Measurements from ENCODE around the gene NINJ2.

Gene NINJ2

DNA sequence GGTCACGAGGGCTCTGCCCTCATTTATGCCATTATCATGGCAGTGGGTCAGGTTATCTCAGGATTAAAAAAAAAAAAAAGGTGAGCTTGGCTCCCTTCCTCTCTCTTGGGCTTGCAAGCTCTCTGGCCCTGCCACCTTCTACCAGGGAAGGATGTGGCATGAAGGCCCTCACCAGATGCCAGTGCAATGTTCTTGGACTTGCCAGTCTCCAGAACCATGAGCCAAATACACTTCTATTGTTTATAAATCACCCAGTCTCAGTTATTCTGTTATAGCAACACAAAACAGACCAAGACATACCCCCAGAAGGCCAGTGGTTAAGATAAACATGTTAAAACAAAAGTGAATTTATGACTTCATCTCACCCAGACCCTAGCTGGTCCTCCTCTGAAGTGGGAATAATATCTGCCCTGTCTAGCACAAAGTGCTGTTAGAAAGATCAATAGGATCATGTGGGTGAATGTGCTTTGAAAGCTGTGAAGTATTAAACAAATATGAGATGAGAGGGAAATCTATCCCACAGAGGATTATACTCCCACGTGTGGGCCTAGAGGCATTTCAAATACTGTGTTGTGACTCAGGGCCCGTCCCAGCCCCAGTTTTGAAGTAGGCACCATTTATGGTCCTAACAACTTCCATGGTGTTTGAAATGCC is 88.6 kb downstream of the NINJ2 start:
- no peaks in the 10 kb centered on the region for H3K36me3 ChIP-seq (ENCODE audit: control insufficient read depth, insufficient read depth, low read length)
- no peak overlapping the region for H3K18ac ChIP-seq (ENCODE audit: low read length)
- H3K4me3 ChIP-seq (ENCODE audit: low read length): no peak overlapping the region
- H2BK15ac ChIP-seq (replicated peaks; ENCODE audit: low read depth): no peak overlapping the region
- H2AK5ac ChIP-seq (ENCODE audit: low read length): no peak overlapping the region
- H3K4me1 ChIP-seq (ENCODE audit: control insufficient read depth, low read depth, low read length): peaks cover 3% of the 10 kb centered on the region
- no peak overlapping the region for H3K4me2 ChIP-seq (ENCODE audit: low read length)
- H3K23ac ChIP-seq (ENCODE audit: low read length): no peak overlapping the region
- H3K9ac ChIP-seq (ENCODE audit: low read length): no peak overlapping the region
- no peak overlapping the region for H3K56ac ChIP-seq (ENCODE audit: low read length)
- DNase-seq: no peak
- no peak overlapping the region for H3K4ac ChIP-seq (ENCODE audit: low read depth, low read length)
- H3K79me1 ChIP-seq (ENCODE audit: low read length): no peaks in the 10 kb centered on the region
- no peak overlapping the region for H2BK5ac ChIP-seq (ENCODE audit: low read length)
- no peaks in the 10 kb centered on the region for H3K79me2 ChIP-seq (ENCODE audit: control insufficient read depth, insufficient read depth, low read length)
- no peak overlapping the region for H4K5ac ChIP-seq (ENCODE audit: low read length)
- H3K27ac ChIP-seq (ENCODE audit: low read depth, low read length): no peak overlapping the region
- H2BK120ac ChIP-seq (ENCODE audit: low read depth, low read length): no peak overlapping the region
- WGBS (ENCODE audit: extremely low coverage, insufficient coverage, low lambda C conversion rate): no CpG with 5 or more reads among the region's 3 CpGs
- H4K8ac ChIP-seq (ENCODE audit: low read depth, low read length): no peak overlapping the region
- H3K27me3 ChIP-seq (ENCODE audit: insufficient read depth, low read length, poor library complexity): no peaks in the 10 kb centered on the region

DNA sequence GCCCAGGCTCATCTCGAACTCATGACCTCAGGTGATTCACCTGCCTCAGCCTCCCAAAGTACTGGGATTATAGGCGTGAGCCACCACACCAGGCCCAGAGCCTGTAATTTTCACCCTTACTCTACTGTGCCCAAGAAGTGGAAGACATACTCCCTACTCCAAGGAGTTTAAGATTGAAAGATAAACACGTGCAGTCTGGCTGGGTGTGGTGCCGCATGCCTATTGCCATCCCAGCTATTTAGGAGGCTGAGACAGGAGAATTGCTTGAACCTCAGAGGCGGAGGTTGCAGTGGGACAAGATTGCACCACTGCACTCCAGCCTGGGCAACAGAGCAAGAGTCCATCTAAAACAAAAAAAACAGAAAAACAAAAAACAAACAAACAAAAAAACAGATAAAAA is 90.0 kb downstream of the NINJ2 start:
- DNase-seq: no peak
- no peak overlapping the region for H4K5ac ChIP-seq (ENCODE audit: low read length)
- no peaks in the 10 kb centered on the region for H3K27me3 ChIP-seq (ENCODE audit: insufficient read depth, low read length, poor library complexity)
- no peaks in the 10 kb centered on the region for H3K4me1 ChIP-seq (ENCODE audit: control insufficient read depth, low read depth, low read length)
- H2BK5ac ChIP-seq (ENCODE audit: low read length): no peak overlapping the region
- H3K79me1 ChIP-seq (ENCODE audit: low read length): no peaks in the 10 kb centered on the region
- no CpG with 5 or more reads among the region's 5 CpGs for WGBS (ENCODE audit: extremely low coverage, insufficient coverage, low lambda C conversion rate)
- H3K27ac ChIP-seq (ENCODE audit: low read depth, low read length): no peak overlapping the region
- H3K79me2 ChIP-seq (ENCODE audit: control insufficient read depth, insufficient read depth, low read length): no peaks in the 10 kb centered on the region
- no peak overlapping the region for H3K56ac ChIP-seq (ENCODE audit: low read length)
- no peak overlapping the region for H2BK15ac ChIP-seq (replicated peaks; ENCODE audit: low read depth)
- H3K4ac ChIP-seq (ENCODE audit: low read depth, low read length): no peak overlapping the region
- no peak overlapping the region for H3K23ac ChIP-seq (ENCODE audit: low read length)
- H4K8ac ChIP-seq (ENCODE audit: low read depth, low read length): no peak overlapping the region
- no peaks in the 10 kb centered on the region for H3K36me3 ChIP-seq (ENCODE audit: control insufficient read depth, insufficient read depth, low read length)
- H3K9ac ChIP-seq (ENCODE audit: low read length): no peak overlapping the region
- no peak overlapping the region for H2BK120ac ChIP-seq (ENCODE audit: low read depth, low read length)
- no peak overlapping the region for H3K18ac ChIP-seq (ENCODE audit: low read length)
- H3K4me2 ChIP-seq (ENCODE audit: low read length): no peak overlapping the region
- H2AK5ac ChIP-seq (ENCODE audit: low read length): no peak overlapping the region
- H3K4me3 ChIP-seq (ENCODE audit: low read length): no peak overlapping the region

DNA sequence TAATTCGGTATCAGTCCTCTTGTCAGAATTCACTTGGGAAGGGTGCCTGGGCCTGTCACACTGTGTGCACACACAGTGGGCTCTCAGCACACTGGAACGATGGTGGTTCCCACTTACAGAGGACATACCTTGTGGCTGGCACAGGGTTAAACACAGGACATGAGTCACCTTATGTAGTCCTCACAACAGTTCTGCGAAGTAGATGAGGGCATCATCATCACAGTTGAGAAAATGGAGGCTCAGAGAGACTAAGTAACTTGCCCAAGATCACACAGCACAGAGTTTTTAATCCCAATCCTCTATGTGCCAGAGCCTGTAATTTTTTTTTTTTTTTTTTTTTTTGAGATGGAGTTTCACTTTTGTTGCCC is 90.7 kb downstream of the NINJ2 start:
- Histone ChIP-seq H3K27me3 (ENCODE audit: insufficient read depth, low read length, poor library complexity) (no peaks in the 10 kb centered on the region), H3K56ac (ENCODE audit: low read length) (no peak overlapping the region), H3K4me2 (ENCODE audit: low read length) (no peak overlapping the region), H3K79me2 (ENCODE audit: control insufficient read depth, insufficient read depth, low read length) (no peaks in the 10 kb centered on the region), H3K27ac (ENCODE audit: low read depth, low read length) (no peak overlapping the region), H3K4me1 (ENCODE audit: control insufficient read depth, low read depth, low read length) (no peaks in the 10 kb centered on the region), H3K9ac (ENCODE audit: low read length) (no peak overlapping the region), H3K18ac (ENCODE audit: low read length) (no peak overlapping the region), H3K79me1 (ENCODE audit: low read length) (no peaks in the 10 kb centered on the region), H4K5ac (ENCODE audit: low read length) (no peak overlapping the region), H2AK5ac (ENCODE audit: low read length) (no peak overlapping the region), H2BK15ac (replicated peaks; ENCODE audit: low read depth) (no peak overlapping the region), H4K8ac (ENCODE audit: low read depth, low read length) (no peak overlapping the region), H2BK120ac (ENCODE audit: low read depth, low read length) (no peak overlapping the region), H3K36me3 (ENCODE audit: control insufficient read depth, insufficient read depth, low read length) (no peaks in the 10 kb centered on the region), H3K4ac (ENCODE audit: low read depth, low read length) (no peak overlapping the region), H3K4me3 (ENCODE audit: low read length) (no peak overlapping the region), H2BK5ac (ENCODE audit: low read length) (no peak overlapping the region), H3K23ac (ENCODE audit: low read length) (no peak overlapping the region)
- no peak for DNase-seq
- no CpG with 5 or more reads among the region's 3 CpGs for WGBS (ENCODE audit: extremely low coverage, insufficient coverage, low lambda C conversion rate)

DNA sequence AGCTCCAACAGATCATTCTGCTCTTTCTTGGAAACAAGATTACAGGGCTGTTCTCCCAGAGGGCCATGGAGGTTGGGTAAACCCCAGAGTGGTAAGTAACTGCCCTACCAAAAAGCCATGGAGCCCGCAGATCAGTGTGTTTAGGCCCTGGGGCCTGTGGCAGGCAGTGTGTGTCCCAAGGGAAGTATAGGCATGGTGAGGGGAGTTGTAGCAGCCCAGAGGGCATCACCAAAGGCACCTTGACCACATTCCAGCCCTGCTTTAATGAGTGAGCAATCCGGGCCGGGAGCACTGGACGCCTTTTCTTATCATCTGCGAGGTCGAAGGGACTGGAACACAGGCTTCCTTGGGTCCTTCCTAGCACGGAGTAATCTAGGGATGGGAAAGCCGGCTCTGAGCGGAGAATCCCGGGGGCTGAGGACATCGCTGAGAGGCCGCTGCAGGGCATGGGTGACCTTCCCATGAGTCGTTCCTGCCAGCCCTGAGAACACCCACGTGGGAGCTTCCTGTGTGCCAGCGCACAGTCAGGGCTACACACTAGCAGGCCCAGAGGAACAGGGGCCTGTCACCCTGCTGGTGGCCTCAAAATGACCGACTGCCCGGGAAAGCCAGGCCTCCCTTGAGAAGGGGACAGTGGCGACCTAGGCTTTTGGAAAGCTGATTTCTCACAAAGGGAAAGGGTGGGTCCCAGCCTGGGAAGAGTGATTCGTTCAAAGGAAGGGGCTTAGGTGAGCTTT is 91.3 kb downstream of the NINJ2 start:
- Histone ChIP-seq H2BK120ac (ENCODE audit: low read depth, low read length) (no peak overlapping the region), H3K23ac (ENCODE audit: low read length) (no peak overlapping the region), H3K56ac (ENCODE audit: low read length) (no peak overlapping the region), H3K4me1 (ENCODE audit: control insufficient read depth, low read depth, low read length) (no peaks in the 10 kb centered on the region), H2BK5ac (ENCODE audit: low read length) (no peak overlapping the region), H3K27me3 (ENCODE audit: insufficient read depth, low read length, poor library complexity) (no peaks in the 10 kb centered on the region), H4K5ac (ENCODE audit: low read length) (no peak overlapping the region), H3K4me2 (ENCODE audit: low read length) (no peak overlapping the region), H3K4me3 (ENCODE audit: low read length) (no peak overlapping the region), H3K36me3 (ENCODE audit: control insufficient read depth, insufficient read depth, low read length) (no peaks in the 10 kb centered on the region), H3K27ac (ENCODE audit: low read depth, low read length) (no peak overlapping the region), H3K9ac (ENCODE audit: low read length) (no peak overlapping the region), H3K79me1 (ENCODE audit: low read length) (no peaks in the 10 kb centered on the region), H3K18ac (ENCODE audit: low read length) (no peak overlapping the region), H3K79me2 (ENCODE audit: control insufficient read depth, insufficient read depth, low read length) (no peaks in the 10 kb centered on the region), H4K8ac (ENCODE audit: low read depth, low read length) (no peak overlapping the region), H2BK15ac (replicated peaks; ENCODE audit: low read depth) (no peak overlapping the region), H2AK5ac (ENCODE audit: low read length) (no peak overlapping the region), H3K4ac (ENCODE audit: low read depth, low read length) (no peak overlapping the region)
- DNase-seq: no peak
- whole genome bisulfite sequencing (ENCODE audit: extremely low coverage, insufficient coverage, low lambda C conversion rate): no CpG with 5 or more reads among the region's 19 CpGs

DNA sequence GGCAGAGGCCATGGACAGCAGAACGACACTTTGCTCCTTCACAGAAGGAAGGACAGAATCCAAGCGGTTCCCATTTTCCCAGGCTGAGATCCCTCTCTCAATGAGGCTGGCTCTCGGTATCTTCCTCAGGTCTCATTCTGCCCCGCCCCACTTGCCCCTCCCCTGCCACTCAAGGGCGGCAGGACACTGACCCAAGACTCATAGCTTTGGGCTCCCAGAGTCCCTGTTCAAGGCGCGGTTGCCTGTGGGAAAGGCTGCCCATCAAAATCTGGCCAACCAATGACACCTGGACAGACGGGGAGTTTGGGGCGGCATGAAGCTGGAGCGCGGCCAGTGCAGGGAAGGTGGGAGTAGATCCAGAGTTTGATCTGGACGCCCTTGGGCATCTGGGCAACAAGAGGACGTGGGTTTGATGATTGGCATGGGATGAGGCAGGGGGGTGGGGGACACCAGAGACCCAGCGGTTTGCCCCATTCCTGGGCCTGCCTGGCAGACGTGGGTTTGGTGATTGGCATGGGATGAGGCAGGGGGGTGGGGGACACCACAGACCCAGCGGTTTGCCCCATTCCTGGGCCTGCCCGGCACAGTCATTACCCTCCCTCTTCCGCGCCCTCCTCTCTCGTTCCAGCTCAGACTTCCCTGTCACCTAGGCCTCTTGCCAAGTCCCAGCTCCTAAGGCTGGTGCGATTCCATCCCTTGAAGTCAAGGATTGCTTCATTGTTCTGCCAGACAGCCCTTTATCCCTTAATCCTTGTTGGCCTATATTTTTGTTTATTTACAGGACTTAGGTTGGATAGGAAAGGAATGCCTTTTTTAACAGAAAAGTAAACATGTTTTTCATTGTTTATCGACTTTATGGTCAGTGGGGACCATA is 92.1 kb downstream of the NINJ2 start:
- Histone ChIP-seq H3K18ac (ENCODE audit: low read length) (peak overlapping the region; percentile 7), H3K4me1 (ENCODE audit: control insufficient read depth, low read depth, low read length) (no peaks in the 10 kb centered on the region), H3K4me2 (ENCODE audit: low read length) (peak overlapping the region; percentile 64), H2AK5ac (ENCODE audit: low read length) (no peak overlapping the region), H4K8ac (ENCODE audit: low read depth, low read length) (no peak overlapping the region), H2BK120ac (ENCODE audit: low read depth, low read length) (no peak overlapping the region), H3K4ac (ENCODE audit: low read depth, low read length) (no peak overlapping the region), H2BK15ac (replicated peaks; ENCODE audit: low read depth) (no peak overlapping the region), H3K27ac (ENCODE audit: low read depth, low read length) (peak overlapping the region; percentile 70), H2BK5ac (ENCODE audit: low read length) (no peak overlapping the region), H3K79me2 (ENCODE audit: control insufficient read depth, insufficient read depth, low read length) (no peaks in the 10 kb centered on the region), H3K4me3 (ENCODE audit: low read length) (peak overlapping the region; percentile 70), H3K56ac (ENCODE audit: low read length) (peak overlapping the region; percentile 89), H3K36me3 (ENCODE audit: control insufficient read depth, insufficient read depth, low read length) (no peaks in the 10 kb centered on the region), H3K27me3 (ENCODE audit: insufficient read depth, low read length, poor library complexity) (no peaks in the 10 kb centered on the region), H3K9ac (ENCODE audit: low read length) (peak overlapping the region; percentile 78), H4K5ac (ENCODE audit: low read length) (no peak overlapping the region), H3K79me1 (ENCODE audit: low read length) (no peaks in the 10 kb centered on the region), H3K23ac (ENCODE audit: low read length) (no peak overlapping the region)
- DNase-seq: peak; percentile 83
- no CpG with 5 or more reads among the region's 22 CpGs for WGBS (ENCODE audit: extremely low coverage, insufficient coverage, low lambda C conversion rate)
